ENCODE data around the gene PDE6C. TPM values are rescaled to one million over a fixed set of nuclear protein-coding genes. Genes with fewer than 3 reads are reported as not detected.
A peak's percentile ranks its signal among the peaks of the same experiment; 100 is the strongest.

PDE6C gene
- polyA plus RNA-seq, 1 donor (not counting 4 experiments of a cell fraction or from before 2014, with no cell fraction given): not detected

DNA sequence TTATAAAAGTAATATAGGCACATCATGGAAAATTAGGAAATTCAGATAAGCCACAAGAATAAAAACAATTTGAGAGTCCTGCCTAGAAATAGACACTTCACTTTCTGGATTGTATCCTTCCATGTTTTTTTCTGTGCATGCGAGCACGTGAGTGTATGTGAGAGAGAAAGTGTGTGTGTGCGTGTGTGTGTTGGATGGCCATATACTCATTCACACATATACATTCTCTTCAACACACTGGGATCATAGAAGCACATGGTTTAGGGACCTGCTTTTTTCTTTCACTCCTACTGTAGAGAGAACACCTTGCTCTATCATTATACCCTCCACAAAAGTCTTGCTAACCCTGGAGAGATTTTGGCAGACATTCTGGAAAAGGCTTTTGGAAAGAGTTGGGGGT is 38.4 kb upstream of the PDE6C start:
- no peak overlapping the region for H3K4me3 ChIP-seq (ENCODE audit: control insufficient read depth in 2 of 3, extremely low read depth in 1 of 3, insufficient read depth in 2 of 3, low read depth in 1 of 3, low read length in 3 of 3)
- TF ChIP-seq CTCF (optimal IDR thresholded peaks at IDR 0.05 in 1 of 3, IDR thresholded peaks at IDR 0.05 in 1 of 3, conservative IDR thresholded peaks at IDR 0.05 in 1 of 3; ENCODE audit: extremely low read depth in 1 of 3, insufficient read depth in 2 of 3, low read length in 3 of 3) (no peak), EZH2 (IDR thresholded peaks at IDR 0.05; ENCODE audit: low read length) (no peak)
- no peaks in the 10 kb centered on the region for H3K36me3 ChIP-seq (ENCODE audit: control insufficient read depth in 2 of 2, extremely low read depth in 1 of 2, insufficient read depth in 2 of 2, low read length in 2 of 2)
- peaks cover 2% of the 10 kb centered on the region for H3K9me1 ChIP-seq (ENCODE audit: control insufficient read depth, extremely low read depth, insufficient read depth, low read length)
- FAIRE-seq (no peak), DNase-seq (ENCODE audit: low read depth, low spot score) (no peak)
- H3K4me1 ChIP-seq (ENCODE audit: control insufficient read depth, extremely low read depth, insufficient read depth, low read length): peaks cover 20% of the 10 kb centered on the region
- H3K9me3 ChIP-seq (ENCODE audit: control insufficient read depth, low read depth, low read length): no peaks in the 10 kb centered on the region
- H3K27me3 ChIP-seq (ENCODE audit: control insufficient read depth, extremely low read depth, insufficient read depth, low read length): peaks cover 17% of the 10 kb centered on the region
- H3K27ac ChIP-seq (ENCODE audit: control insufficient read depth, insufficient read depth, low read length): no peak overlapping the region
- no peaks in the 10 kb centered on the region for H4K20me1 ChIP-seq (ENCODE audit: control insufficient read depth, extremely low read depth, insufficient read depth, low read length)
- dilution Hi-C loops (cut with MboI; ENCODE audit: extremely low pct_ligation_motif_present, low sequenced_read_pairs): no loop called here
- H3K4me2 ChIP-seq (ENCODE audit: control insufficient read depth, extremely low read depth, insufficient read depth, low read depth, low read length): no peak overlapping the region
- H3K9ac ChIP-seq (ENCODE audit: control insufficient read depth, extremely low read depth, insufficient read depth, low read length): no peak overlapping the region
- no peak overlapping the region for H2AFZ ChIP-seq (ENCODE audit: control insufficient read depth, low read length)
- H3K79me2 ChIP-seq (ENCODE audit: control insufficient read depth, insufficient read depth, low read length): no peaks in the 10 kb centered on the region

DNA sequence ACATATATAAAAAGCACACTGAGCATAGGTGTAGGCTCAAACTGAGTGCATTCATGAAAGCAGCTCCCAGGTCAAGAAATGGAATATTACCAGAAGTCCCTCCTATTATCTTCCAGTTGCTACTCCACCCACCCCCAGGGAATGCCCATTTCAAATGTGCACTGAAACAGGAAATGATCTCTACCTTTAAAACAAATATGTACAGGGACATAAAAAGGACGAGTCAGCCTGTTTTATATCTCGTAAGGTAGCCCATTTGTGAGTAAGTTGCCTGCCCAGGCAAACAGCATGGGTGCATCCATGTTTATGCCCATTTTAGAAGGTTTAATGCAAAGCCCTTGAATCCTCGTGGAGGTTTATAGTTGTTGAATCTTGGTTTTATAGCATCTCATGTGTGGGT is 35.4 kb upstream of the PDE6C start:
- no peak overlapping the region for H3K27ac ChIP-seq (ENCODE audit: control insufficient read depth, insufficient read depth, low read length)
- no peaks in the 10 kb centered on the region for H3K36me3 ChIP-seq (ENCODE audit: control insufficient read depth in 2 of 2, extremely low read depth in 1 of 2, insufficient read depth in 2 of 2, low read length in 2 of 2)
- H3K9me3 ChIP-seq (ENCODE audit: control insufficient read depth, low read depth, low read length): no peaks in the 10 kb centered on the region
- no peaks in the 10 kb centered on the region for H4K20me1 ChIP-seq (ENCODE audit: control insufficient read depth, extremely low read depth, insufficient read depth, low read length)
- peaks cover 8% of the 10 kb centered on the region for H3K27me3 ChIP-seq (ENCODE audit: control insufficient read depth, extremely low read depth, insufficient read depth, low read length)
- no peaks in the 10 kb centered on the region for H3K79me2 ChIP-seq (ENCODE audit: control insufficient read depth, insufficient read depth, low read length)
- peaks cover 24% of the 10 kb centered on the region for H3K4me1 ChIP-seq (ENCODE audit: control insufficient read depth, extremely low read depth, insufficient read depth, low read length)
- no peak overlapping the region for H3K4me2 ChIP-seq (ENCODE audit: control insufficient read depth, extremely low read depth, insufficient read depth, low read depth, low read length)
- H3K9me1 ChIP-seq (ENCODE audit: control insufficient read depth, extremely low read depth, insufficient read depth, low read length): peaks cover 2% of the 10 kb centered on the region
- DNase-seq (ENCODE audit: low read depth, low spot score): no peak
- no peak overlapping the region for H3K4me3 ChIP-seq (ENCODE audit: control insufficient read depth in 2 of 3, extremely low read depth in 1 of 3, insufficient read depth in 2 of 3, low read depth in 1 of 3, low read length in 3 of 3)
- no peak overlapping the region for H3K9ac ChIP-seq (ENCODE audit: control insufficient read depth, extremely low read depth, insufficient read depth, low read length)
- H2AFZ ChIP-seq (ENCODE audit: control insufficient read depth, low read length): peak overlapping the region; percentile 10
- FAIRE-seq: no peak
- dilution Hi-C loops (cut with MboI; ENCODE audit: extremely low pct_ligation_motif_present, low sequenced_read_pairs): no loop called here
- TF ChIP-seq EZH2 (IDR thresholded peaks at IDR 0.05; ENCODE audit: low read length) (no peak), CTCF (optimal IDR thresholded peaks at IDR 0.05 in 1 of 3, IDR thresholded peaks at IDR 0.05 in 1 of 3, conservative IDR thresholded peaks at IDR 0.05 in 1 of 3; ENCODE audit: extremely low read depth in 1 of 3, insufficient read depth in 2 of 3, low read length in 3 of 3) (no peak)
